ENCODE data around the gene PRR36. TPM values are rescaled to one million over a fixed set of nuclear protein-coding genes. Genes with fewer than 3 reads are reported as not detected.

PRR36 gene
- total RNA-seq, 1 experiment from 2014 or later, result 21.9 TPM

DNA sequence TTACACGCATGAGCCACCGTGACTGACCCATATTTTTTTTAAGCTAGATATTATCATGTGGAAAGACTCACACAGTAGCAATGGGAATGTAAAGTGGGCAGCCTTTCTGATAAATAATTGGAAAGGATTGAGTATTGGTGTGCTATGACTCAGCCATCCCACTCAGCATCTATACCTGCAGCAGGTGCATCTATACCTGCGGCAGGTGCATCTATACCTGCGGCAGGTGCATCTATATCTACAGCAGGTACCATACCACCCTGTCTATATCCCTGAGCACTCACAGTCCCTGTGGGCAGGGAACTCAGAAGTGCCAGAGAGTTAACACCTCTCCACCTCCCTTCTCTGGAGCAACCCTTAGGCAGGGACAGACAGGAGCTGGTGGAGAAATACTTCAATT is 8.9 kb upstream of the PRR36 start:
- CTCF ChIA-PET, result interaction anchor here (0.6 to 3.9 kb wide), 8 partner anchors 9 to 137 kb away, joined by 3 to 21 read pairs (median 3); partner anchors contain the start of genes MAP2K7 and PRR36
- TF ChIP-seq, protein P1, sequence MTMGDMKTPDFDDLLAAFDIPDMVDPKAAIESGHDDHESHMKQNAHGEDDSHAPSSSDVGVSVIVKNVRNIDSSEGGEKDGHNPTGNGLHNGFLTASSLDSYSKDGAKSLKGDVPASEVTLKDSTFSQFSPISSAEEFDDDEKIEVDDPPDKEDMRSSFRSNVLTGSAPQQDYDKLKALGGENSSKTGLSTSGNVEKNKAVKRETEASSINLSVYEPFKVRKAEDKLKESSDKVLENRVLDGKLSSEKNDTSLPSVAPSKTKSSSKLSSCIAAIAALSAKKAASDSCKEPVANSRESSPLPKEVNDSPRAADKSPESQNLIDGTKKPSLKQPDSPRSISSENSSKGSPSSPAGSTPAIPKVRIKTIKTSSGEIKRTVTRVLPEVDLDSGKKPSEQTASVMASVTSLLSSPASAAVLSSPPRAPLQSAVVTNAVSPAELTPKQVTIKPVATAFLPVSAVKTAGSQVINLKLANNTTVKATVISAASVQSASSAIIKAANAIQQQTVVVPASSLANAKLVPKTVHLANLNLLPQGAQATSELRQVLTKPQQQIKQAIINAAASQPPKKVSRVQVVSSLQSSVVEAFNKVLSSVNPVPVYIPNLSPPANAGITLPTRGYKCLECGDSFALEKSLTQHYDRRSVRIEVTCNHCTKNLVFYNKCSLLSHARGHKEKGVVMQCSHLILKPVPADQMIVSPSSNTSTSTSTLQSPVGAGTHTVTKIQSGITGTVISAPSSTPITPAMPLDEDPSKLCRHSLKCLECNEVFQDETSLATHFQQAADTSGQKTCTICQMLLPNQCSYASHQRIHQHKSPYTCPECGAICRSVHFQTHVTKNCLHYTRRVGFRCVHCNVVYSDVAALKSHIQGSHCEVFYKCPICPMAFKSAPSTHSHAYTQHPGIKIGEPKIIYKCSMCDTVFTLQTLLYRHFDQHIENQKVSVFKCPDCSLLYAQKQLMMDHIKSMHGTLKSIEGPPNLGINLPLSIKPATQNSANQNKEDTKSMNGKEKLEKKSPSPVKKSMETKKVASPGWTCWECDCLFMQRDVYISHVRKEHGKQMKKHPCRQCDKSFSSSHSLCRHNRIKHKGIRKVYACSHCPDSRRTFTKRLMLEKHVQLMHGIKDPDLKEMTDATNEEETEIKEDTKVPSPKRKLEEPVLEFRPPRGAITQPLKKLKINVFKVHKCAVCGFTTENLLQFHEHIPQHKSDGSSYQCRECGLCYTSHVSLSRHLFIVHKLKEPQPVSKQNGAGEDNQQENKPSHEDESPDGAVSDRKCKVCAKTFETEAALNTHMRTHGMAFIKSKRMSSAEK (CRISPR knock-in tag; IDR thresholded peaks at IDR 0.05; ENCODE audit: borderline replicate concordance), result no peak
- TF ChIP-seq ESRRA (CRISPR knock-in tag; IDR thresholded peaks at IDR 0.05; ENCODE audit: borderline replicate concordance) (no peak), NFE2L1 (CRISPR knock-in tag; IDR thresholded peaks at IDR 0.05) (no peak), KAT7 (CRISPR knock-in tag; IDR thresholded peaks at IDR 0.05; ENCODE audit: borderline replicate concordance) (no peak), ATF1 (CRISPR knock-in tag; IDR thresholded peaks at IDR 0.05) (no peak), TP53 (CRISPR knock-in tag; IDR thresholded peaks at IDR 0.05) (no peak), SMAD3 (CRISPR knock-in tag; IDR thresholded peaks at IDR 0.05; ENCODE audit: borderline replicate concordance) (no peak), PRRX2 (CRISPR knock-in tag; IDR thresholded peaks at IDR 0.05) (no peak)
- TF ChIP-seq, protein P2, sequence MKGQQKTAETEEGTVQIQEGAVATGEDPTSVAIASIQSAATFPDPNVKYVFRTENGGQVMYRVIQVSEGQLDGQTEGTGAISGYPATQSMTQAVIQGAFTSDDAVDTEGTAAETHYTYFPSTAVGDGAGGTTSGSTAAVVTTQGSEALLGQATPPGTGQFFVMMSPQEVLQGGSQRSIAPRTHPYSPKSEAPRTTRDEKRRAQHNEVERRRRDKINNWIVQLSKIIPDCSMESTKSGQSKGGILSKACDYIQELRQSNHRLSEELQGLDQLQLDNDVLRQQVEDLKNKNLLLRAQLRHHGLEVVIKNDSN (CRISPR knock-in tag; IDR thresholded peaks at IDR 0.05), result no peak
- TF ChIP-seq, protein P3, sequence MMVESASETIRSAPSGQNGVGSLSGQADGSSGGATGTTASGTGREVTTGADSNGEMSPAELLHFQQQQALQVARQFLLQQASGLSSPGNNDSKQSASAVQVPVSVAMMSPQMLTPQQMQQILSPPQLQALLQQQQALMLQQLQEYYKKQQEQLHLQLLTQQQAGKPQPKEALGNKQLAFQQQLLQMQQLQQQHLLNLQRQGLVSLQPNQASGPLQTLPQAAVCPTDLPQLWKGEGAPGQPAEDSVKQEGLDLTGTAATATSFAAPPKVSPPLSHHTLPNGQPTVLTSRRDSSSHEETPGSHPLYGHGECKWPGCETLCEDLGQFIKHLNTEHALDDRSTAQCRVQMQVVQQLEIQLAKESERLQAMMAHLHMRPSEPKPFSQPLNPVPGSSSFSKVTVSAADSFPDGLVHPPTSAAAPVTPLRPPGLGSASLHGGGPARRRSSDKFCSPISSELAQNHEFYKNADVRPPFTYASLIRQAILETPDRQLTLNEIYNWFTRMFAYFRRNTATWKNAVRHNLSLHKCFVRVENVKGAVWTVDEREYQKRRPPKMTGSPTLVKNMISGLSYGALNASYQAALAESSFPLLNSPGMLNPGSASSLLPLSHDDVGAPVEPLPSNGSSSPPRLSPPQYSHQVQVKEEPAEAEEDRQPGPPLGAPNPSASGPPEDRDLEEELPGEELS (CRISPR knock-in tag; IDR thresholded peaks at IDR 0.05), result no peak
- TF ChIP-seq, protein P4, sequence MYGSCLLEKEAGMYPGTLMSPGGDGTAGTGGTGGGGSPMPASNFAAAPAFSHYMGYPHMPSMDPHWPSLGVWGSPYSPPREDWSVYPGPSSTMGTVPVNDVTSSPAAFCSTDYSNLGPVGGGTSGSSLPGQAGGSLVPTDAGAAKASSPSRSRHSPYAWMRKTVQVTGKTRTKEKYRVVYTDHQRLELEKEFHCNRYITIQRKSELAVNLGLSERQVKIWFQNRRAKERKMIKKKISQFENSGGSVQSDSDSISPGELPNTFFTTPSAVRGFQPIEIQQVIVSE (CRISPR knock-in tag; IDR thresholded peaks at IDR 0.05; ENCODE audit: borderline replicate concordance), result no peak
- Mint-ChIP-seq H3K27ac (no peak overlapping the region), H3K9me3 (peaks cover 6% of the 10 kb centered on the region), H3K4me3 (no peak overlapping the region), H3K4me1 (peaks cover 3% of the 10 kb centered on the region), H3K36me3 (no peaks in the 10 kb centered on the region), H3K27me3 (ENCODE audit: low read depth) (peaks cover 31% of the 10 kb centered on the region)
- POLR2A ChIA-PET, result interaction anchor here (1.6 kb wide), 1 partner anchor 20 kb away, joined by 4 read pairs; the partner anchor contains the start of gene MAP2K7
- DNase-seq (ENCODE audit: low spot score), result no peak
- ATAC-seq, result no peak

DNA sequence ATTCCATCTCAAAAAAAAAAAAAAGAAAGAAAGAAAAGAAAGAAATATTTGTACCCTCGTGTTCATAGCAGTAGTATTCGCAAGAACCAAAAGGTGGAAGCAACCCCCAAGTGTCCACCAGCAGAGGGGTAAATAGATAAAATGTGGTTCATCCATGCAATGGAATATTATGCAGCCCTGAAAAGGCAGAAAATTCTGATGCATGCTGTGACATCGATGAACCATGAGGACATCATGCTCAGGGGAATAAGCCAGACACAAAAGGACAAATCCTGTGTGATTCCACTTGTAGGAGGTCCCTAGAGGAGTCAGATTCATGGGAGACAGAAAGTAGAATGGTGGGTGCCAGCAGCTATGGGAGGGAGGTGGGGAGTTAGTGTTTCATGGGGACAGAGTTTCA is 7.7 kb upstream of the PRR36 start:
- no peak for ATAC-seq
- ChIA-PET CTCF (interaction anchor here (1.1 to 3.9 kb wide), 3 partner anchors 13 to 35 kb away, joined by 3 to 21 read pairs (median 5); no protein-coding TSS in a partner anchor), POLR2A (no interaction called here)
- H3K36me3 Mint-ChIP-seq, result no peaks in the 10 kb centered on the region
- no peak overlapping the region for H3K27ac Mint-ChIP-seq
- H3K4me1 Mint-ChIP-seq, result no peaks in the 10 kb centered on the region; the same call in 1 of the 2 replicates
- peaks cover 24% of the 10 kb centered on the region for H3K27me3 Mint-ChIP-seq (ENCODE audit: low read depth)
- no peak for DNase-seq (ENCODE audit: low spot score)
- H3K4me3 Mint-ChIP-seq, result no peak overlapping the region
- peaks cover 6% of the 10 kb centered on the region for H3K9me3 Mint-ChIP-seq
- no peak for TF ChIP-seq TCF7 (CRISPR knock-in tag; IDR thresholded peaks at IDR 0.05; ENCODE audit: low read depth)
- no peak for TF ChIP-seq RELA (CRISPR knock-in tag; IDR thresholded peaks at IDR 0.05; ENCODE audit: borderline replicate concordance)
- no peak for TF ChIP-seq SP1 (CRISPR knock-in tag; conservative IDR thresholded peaks at IDR 0.05)
- TF ChIP-seq, protein P5, sequence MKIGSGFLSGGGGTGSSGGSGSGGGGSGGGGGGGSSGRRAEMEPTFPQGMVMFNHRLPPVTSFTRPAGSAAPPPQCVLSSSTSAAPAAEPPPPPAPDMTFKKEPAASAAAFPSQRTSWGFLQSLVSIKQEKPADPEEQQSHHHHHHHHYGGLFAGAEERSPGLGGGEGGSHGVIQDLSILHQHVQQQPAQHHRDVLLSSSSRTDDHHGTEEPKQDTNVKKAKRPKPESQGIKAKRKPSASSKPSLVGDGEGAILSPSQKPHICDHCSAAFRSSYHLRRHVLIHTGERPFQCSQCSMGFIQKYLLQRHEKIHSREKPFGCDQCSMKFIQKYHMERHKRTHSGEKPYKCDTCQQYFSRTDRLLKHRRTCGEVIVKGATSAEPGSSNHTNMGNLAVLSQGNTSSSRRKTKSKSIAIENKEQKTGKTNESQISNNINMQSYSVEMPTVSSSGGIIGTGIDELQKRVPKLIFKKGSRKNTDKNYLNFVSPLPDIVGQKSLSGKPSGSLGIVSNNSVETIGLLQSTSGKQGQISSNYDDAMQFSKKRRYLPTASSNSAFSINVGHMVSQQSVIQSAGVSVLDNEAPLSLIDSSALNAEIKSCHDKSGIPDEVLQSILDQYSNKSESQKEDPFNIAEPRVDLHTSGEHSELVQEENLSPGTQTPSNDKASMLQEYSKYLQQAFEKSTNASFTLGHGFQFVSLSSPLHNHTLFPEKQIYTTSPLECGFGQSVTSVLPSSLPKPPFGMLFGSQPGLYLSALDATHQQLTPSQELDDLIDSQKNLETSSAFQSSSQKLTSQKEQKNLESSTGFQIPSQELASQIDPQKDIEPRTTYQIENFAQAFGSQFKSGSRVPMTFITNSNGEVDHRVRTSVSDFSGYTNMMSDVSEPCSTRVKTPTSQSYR (CRISPR knock-in tag; IDR thresholded peaks at IDR 0.05), result no peak
- no peak for TF ChIP-seq GABPB1 (CRISPR knock-in tag; IDR thresholded peaks at IDR 0.05)
- no peak for TF ChIP-seq SMAD4 (CRISPR knock-in tag; IDR thresholded peaks at IDR 0.05)
- TF ChIP-seq NR3C1 (CRISPR knock-in tag; conservative IDR thresholded peaks at IDR 0.05; ENCODE audit: low read depth), result no peak
- no peak for TF ChIP-seq RORB (CRISPR knock-in tag; IDR thresholded peaks at IDR 0.05)
- TF ChIP-seq TEAD1 (CRISPR knock-in tag; IDR thresholded peaks at IDR 0.05), result no peak
- TF ChIP-seq HMGA2 (CRISPR knock-in tag; IDR thresholded peaks at IDR 0.05), result no peak
- TF ChIP-seq, protein P6, sequence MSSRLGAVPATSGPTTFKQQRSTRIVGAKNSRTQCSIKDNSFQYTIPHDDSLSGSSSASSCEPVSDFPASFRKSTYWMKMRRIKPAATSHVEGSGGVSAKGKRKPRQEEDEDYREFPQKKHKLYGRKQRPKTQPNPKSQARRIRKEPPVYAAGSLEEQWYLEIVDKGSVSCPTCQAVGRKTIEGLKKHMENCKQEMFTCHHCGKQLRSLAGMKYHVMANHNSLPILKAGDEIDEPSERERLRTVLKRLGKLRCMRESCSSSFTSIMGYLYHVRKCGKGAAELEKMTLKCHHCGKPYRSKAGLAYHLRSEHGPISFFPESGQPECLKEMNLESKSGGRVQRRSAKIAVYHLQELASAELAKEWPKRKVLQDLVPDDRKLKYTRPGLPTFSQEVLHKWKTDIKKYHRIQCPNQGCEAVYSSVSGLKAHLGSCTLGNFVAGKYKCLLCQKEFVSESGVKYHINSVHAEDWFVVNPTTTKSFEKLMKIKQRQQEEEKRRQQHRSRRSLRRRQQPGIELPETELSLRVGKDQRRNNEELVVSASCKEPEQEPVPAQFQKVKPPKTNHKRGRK (CRISPR knock-in tag; IDR thresholded peaks at IDR 0.05; ENCODE audit: borderline replicate concordance), result no peak
- TF ChIP-seq, protein P2 (CRISPR knock-in tag; IDR thresholded peaks at IDR 0.05), result no peak
